ENCODE data around the gene CNTNAP3B. TPM values are rescaled to one million over a fixed set of nuclear protein-coding genes. Genes with fewer than 3 reads are reported as not detected.
"Not testable (repeated sequence)": the region's sequence is repeated elsewhere in the genome, so short reads cannot be mapped to it uniquely, and the experiment has no call there.

The CNTNAP3B gene
- polyA plus RNA-seq, 3 donors: not detected

DNA sequence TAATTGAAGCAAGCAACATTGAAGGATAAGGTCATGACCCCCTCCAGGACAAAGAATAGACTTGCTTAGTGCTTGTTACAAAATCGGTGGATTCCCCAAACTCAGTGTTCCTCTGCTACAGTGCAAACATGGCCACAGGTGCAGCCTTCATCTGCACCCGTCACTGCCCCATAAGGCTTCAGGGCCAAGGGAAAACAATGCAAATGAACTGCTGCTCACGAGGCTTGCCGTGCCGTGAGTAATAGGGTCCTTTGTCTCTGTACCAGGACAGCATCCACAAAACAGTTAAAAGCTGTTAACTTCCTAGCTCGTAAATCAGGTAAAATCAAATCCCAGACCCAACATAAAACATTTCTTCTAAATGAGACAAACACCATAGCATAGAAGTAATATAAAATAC lies 226.5 kb downstream of the CNTNAP3B start:
- H3K27me3 ChIP-seq (ENCODE audit: control insufficient read depth in 2 of 2, insufficient read depth in 2 of 2, low read length in 2 of 2); H3K27ac Mint-ChIP-seq; H3K9me3 Mint-ChIP-seq; H3K4me1 Mint-ChIP-seq; H3K27me3 Mint-ChIP-seq (ENCODE audit: low read depth in 3 of 3); H3K9ac ChIP-seq (ENCODE audit: insufficient read depth, low read length, poor library complexity, severe bottlenecking); H4K20me1 ChIP-seq (ENCODE audit: insufficient read depth, low read length); H3K4me1 ChIP-seq (ENCODE audit: control insufficient read depth in 1 of 2, insufficient read depth in 2 of 2, low read length in 2 of 2); H3K27ac ChIP-seq (ENCODE audit: low read depth in 1 of 2, low read length in 2 of 2); H3K4me3 Mint-ChIP-seq; H3K79me2 ChIP-seq (ENCODE audit: insufficient read depth, low read length); H3K4me3 ChIP-seq (replicated peaks in 1 of 3; ENCODE audit: low read depth in 2 of 3, low read length in 3 of 3); H2AFZ ChIP-seq (ENCODE audit: insufficient read depth, low read depth, low read length, poor library complexity, severe bottlenecking); intact Hi-C loops (cut with micrococcal nuclease); H3K9me3 ChIP-seq (replicated peaks in 1 of 2; ENCODE audit: control insufficient read depth in 1 of 2, insufficient read depth in 1 of 2, low read length in 2 of 2); H3K4me2 ChIP-seq (replicated peaks; ENCODE audit: extremely low read depth, low read length, poor library complexity, severe bottlenecking); H3K36me3 ChIP-seq (replicated peaks in 1 of 2; ENCODE audit: control insufficient read depth in 1 of 2, insufficient read depth in 2 of 2, low read length in 2 of 2); H3K36me3 Mint-ChIP-seq; DNase-seq: not testable (repeated sequence)
- WGBS (ENCODE audit: insufficient coverage): no CpG with 5 or more reads among the region's 6 CpGs

DNA sequence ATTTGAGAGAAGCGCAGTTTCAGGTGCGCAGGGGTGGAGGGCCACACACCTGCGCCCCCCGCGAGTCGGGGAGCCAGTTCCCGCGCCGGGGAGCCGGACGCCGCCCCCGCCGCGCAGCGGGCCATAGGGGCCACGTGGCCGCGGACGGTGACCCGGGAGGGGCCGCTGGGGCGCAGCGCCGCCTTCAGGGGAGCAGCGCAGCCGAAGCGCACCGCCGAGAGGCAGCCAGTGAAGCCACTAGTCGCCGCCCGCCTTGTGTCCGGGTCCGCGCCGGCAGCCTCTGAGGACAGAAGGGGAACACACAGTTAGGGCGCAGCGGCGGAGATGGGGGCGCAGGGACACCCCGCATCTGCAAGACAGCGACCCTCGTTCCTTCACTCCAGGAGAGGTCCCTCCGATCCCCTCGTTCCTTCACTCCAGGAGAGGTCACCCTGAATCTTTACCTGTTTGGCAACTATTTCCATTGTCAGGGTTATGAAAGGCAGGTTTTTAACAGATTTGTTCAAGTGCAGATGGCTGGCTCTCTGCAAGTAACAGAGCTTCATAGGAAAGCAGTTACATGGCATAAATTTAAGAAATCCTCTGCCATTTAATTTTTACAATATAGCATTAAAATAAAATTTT lies 230.4 kb downstream of the CNTNAP3B start:
- H2AFZ ChIP-seq (ENCODE audit: insufficient read depth, low read depth, low read length, poor library complexity, severe bottlenecking); H3K27ac Mint-ChIP-seq; H3K27me3 ChIP-seq (ENCODE audit: control insufficient read depth in 2 of 2, insufficient read depth in 2 of 2, low read length in 2 of 2); H3K9me3 ChIP-seq (replicated peaks in 1 of 2; ENCODE audit: control insufficient read depth in 1 of 2, insufficient read depth in 1 of 2, low read length in 2 of 2); H3K79me2 ChIP-seq (ENCODE audit: insufficient read depth, low read length); H3K4me3 ChIP-seq (replicated peaks in 1 of 3; ENCODE audit: low read depth in 2 of 3, low read length in 3 of 3); H3K27me3 Mint-ChIP-seq (ENCODE audit: low read depth in 3 of 3); H4K20me1 ChIP-seq (ENCODE audit: insufficient read depth, low read length); H3K4me3 Mint-ChIP-seq; H3K36me3 ChIP-seq (replicated peaks in 1 of 2; ENCODE audit: control insufficient read depth in 1 of 2, insufficient read depth in 2 of 2, low read length in 2 of 2); H3K9me3 Mint-ChIP-seq; H3K4me1 Mint-ChIP-seq; H3K27ac ChIP-seq (ENCODE audit: low read depth in 1 of 2, low read length in 2 of 2); DNase-seq; H3K4me1 ChIP-seq (ENCODE audit: control insufficient read depth in 1 of 2, insufficient read depth in 2 of 2, low read length in 2 of 2); H3K9ac ChIP-seq (ENCODE audit: insufficient read depth, low read length, poor library complexity, severe bottlenecking); intact Hi-C loops (cut with micrococcal nuclease); H3K36me3 Mint-ChIP-seq; H3K4me2 ChIP-seq (replicated peaks; ENCODE audit: extremely low read depth, low read length, poor library complexity, severe bottlenecking): not testable (repeated sequence)
- no CpG with 5 or more reads among the region's 46 CpGs for WGBS (ENCODE audit: insufficient coverage)

DNA sequence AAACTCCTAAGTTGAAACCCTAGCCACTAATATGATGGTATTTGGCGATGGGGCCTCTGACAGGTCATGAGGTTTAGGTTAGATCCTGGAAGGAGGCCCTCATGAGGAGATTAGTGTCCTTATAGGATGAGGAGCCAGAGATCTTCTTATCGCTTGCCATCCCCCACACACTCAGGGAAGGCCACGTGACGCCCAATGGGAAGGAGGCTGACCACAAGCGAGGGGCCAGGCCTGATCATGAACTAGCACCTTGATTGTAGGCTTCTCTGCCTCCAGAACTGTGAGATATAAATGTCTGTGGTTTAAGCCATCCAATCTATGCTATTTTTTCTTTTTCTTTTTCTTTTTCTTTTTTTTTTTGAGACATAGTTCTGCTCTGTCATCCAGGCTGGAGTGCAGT lies 254.7 kb downstream of the CNTNAP3B start:
- H3K27ac Mint-ChIP-seq; H3K27me3 Mint-ChIP-seq (ENCODE audit: low read depth in 3 of 3); H3K4me1 Mint-ChIP-seq; H3K36me3 ChIP-seq (replicated peaks in 1 of 2; ENCODE audit: control insufficient read depth in 1 of 2, insufficient read depth in 2 of 2, low read length in 2 of 2); intact Hi-C loops (cut with micrococcal nuclease); H2AFZ ChIP-seq (ENCODE audit: insufficient read depth, low read depth, low read length, poor library complexity, severe bottlenecking); H3K9ac ChIP-seq (ENCODE audit: insufficient read depth, low read length, poor library complexity, severe bottlenecking); H3K4me2 ChIP-seq (replicated peaks; ENCODE audit: extremely low read depth, low read length, poor library complexity, severe bottlenecking); H3K9me3 ChIP-seq (replicated peaks in 1 of 2; ENCODE audit: control insufficient read depth in 1 of 2, insufficient read depth in 1 of 2, low read length in 2 of 2); H3K79me2 ChIP-seq (ENCODE audit: insufficient read depth, low read length); H3K27me3 ChIP-seq (ENCODE audit: control insufficient read depth in 2 of 2, insufficient read depth in 2 of 2, low read length in 2 of 2); H3K36me3 Mint-ChIP-seq; H3K27ac ChIP-seq (ENCODE audit: low read depth in 1 of 2, low read length in 2 of 2); H3K4me1 ChIP-seq (ENCODE audit: control insufficient read depth in 1 of 2, insufficient read depth in 2 of 2, low read length in 2 of 2); H3K9me3 Mint-ChIP-seq; DNase-seq; H3K4me3 ChIP-seq (replicated peaks in 1 of 3; ENCODE audit: low read depth in 2 of 3, low read length in 3 of 3); H4K20me1 ChIP-seq (ENCODE audit: insufficient read depth, low read length); H3K4me3 Mint-ChIP-seq: not testable (repeated sequence)
- no CpG with 5 or more reads among the region's 5 CpGs for WGBS (ENCODE audit: insufficient coverage)

DNA sequence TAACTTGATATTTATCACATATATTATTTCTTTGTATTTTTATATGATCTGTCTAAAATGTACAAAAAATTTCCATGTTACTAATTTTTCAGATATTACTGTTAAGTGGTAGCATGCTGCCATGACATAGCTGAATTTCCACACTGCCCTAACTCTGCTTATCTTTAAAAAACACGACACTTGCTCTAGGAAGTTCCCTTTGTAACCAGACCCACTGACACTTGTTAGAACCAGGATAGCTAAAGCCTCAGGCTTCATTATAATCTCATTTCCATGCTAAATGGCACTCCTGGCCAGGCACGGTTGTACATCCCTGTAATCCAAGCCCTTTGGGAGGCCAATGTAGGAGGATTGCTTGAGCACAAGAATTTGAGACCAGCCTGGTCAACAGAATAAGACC lies 273.8 kb downstream of the CNTNAP3B start:
- H3K27ac ChIP-seq (ENCODE audit: low read depth in 1 of 2, low read length in 2 of 2); H3K36me3 ChIP-seq (replicated peaks in 1 of 2; ENCODE audit: control insufficient read depth in 1 of 2, insufficient read depth in 2 of 2, low read length in 2 of 2); intact Hi-C loops (cut with micrococcal nuclease); H2AFZ ChIP-seq (ENCODE audit: insufficient read depth, low read depth, low read length, poor library complexity, severe bottlenecking); H3K27ac Mint-ChIP-seq; H4K20me1 ChIP-seq (ENCODE audit: insufficient read depth, low read length); H3K4me1 Mint-ChIP-seq; H3K4me3 ChIP-seq (replicated peaks in 1 of 3; ENCODE audit: low read depth in 2 of 3, low read length in 3 of 3); H3K27me3 Mint-ChIP-seq (ENCODE audit: low read depth in 3 of 3); H3K4me1 ChIP-seq (ENCODE audit: control insufficient read depth in 1 of 2, insufficient read depth in 2 of 2, low read length in 2 of 2); H3K79me2 ChIP-seq (ENCODE audit: insufficient read depth, low read length); H3K4me3 Mint-ChIP-seq; H3K9me3 Mint-ChIP-seq; H3K36me3 Mint-ChIP-seq; H3K27me3 ChIP-seq (ENCODE audit: control insufficient read depth in 2 of 2, insufficient read depth in 2 of 2, low read length in 2 of 2); H3K9ac ChIP-seq (ENCODE audit: insufficient read depth, low read length, poor library complexity, severe bottlenecking); DNase-seq; H3K4me2 ChIP-seq (replicated peaks; ENCODE audit: extremely low read depth, low read length, poor library complexity, severe bottlenecking); H3K9me3 ChIP-seq (replicated peaks in 1 of 2; ENCODE audit: control insufficient read depth in 1 of 2, insufficient read depth in 1 of 2, low read length in 2 of 2): not testable (repeated sequence)
- WGBS (ENCODE audit: insufficient coverage): no CpG with 5 or more reads among the region's 2 CpGs

Measured in CD14-positive monocyte (primary cell).